Ovary (tissue), 3 donors: ENCODE results near the gene SLC45A3.

Source experiments
- CTCF ChIP-seq, 3 donors: fragments of 450-650 bp in 2 of 3; fragments of 200-600 bp in 1 of 3; IDR thresholded peaks; one replicate each; pipeline versions ENCODE4 v1.5.1 to v1.8.0; 2016 to 2022; ENCODE audit warnings: antibody characterized with exemption in 3 of 3, mild to moderate bottlenecking in 1 of 3
- POLR2A ChIP-seq: fragments of 450-650 bp; IDR thresholded peaks from one replicate; pipeline ENCODE4 v1.6.1; 2017; ENCODE audit warnings: antibody characterized with exemption, mild to moderate bottlenecking, moderate library complexity
- donor health status: DM: no; HTN: no; CAD: no.

- TF ChIP-seq CTCF (IDR thresholded peaks at IDR 0.05) (no peak), POLR2A (no peak)
Observed at GRCh38 chr1:205690122-205690756, 9.9 kb upstream of the SLC45A3 start.
